ENCODE measurements around the gene LMBR1.

DNA sequence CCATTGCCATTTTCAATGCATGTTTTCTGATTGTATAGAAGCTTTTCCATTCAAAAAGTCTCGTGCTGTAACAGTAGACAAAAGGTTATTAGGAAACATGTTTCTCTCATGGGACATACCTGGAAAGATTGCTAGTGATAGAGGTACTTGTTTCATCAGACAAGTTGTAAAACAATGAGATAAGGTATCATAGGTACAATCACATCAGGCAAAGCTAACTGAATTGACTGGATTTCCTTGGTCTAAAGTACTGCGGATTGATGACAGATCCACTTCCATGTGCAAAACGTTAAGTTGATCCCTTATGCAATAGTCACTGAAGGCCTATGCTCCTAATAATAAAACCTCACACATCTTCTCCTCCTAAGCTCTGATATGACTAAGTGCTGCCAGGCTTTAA is 258.9 kb downstream of the LMBR1 start:
- TF ChIP-seq, protein P1, sequence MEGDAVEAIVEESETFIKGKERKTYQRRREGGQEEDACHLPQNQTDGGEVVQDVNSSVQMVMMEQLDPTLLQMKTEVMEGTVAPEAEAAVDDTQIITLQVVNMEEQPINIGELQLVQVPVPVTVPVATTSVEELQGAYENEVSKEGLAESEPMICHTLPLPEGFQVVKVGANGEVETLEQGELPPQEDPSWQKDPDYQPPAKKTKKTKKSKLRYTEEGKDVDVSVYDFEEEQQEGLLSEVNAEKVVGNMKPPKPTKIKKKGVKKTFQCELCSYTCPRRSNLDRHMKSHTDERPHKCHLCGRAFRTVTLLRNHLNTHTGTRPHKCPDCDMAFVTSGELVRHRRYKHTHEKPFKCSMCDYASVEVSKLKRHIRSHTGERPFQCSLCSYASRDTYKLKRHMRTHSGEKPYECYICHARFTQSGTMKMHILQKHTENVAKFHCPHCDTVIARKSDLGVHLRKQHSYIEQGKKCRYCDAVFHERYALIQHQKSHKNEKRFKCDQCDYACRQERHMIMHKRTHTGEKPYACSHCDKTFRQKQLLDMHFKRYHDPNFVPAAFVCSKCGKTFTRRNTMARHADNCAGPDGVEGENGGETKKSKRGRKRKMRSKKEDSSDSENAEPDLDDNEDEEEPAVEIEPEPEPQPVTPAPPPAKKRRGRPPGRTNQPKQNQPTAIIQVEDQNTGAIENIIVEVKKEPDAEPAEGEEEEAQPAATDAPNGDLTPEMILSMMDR (IDR thresholded peaks at IDR 0.05) = no peak
- TF ChIP-seq POLR2AphosphoS5 (IDR thresholded peaks at IDR 0.05) = no peak
- TF ChIP-seq POLR2A (IDR thresholded peaks at IDR 0.05; ENCODE audit: low read depth) = no peak
